GM12878 (cell line): ENCODE data around the gene KIF21A. TPM values are rescaled to one million over a fixed set of nuclear protein-coding genes. Genes with fewer than 3 reads are reported as not detected.

ENCODE experiments used
- ATAC-seq: fragments of 200-7000 bp; cut with Tn5 transposase; 3 replicates; pipeline ENCODE4 v1.9.1; 2020; ENCODE audit warnings: mild to moderate bottlenecking, moderate library complexity
- BruUV-seq: library from RNA; stranded (reverse); fragments of 400-500 nt; replicated peaks from 2 replicates; lab custom pipeline; 2021; lab: Mats Ljungman, UMichigan
- CTCF ChIA-PET: fragments of 300-600 bp; sonication (Branson Sonifier 250); formaldehyde crosslinking; extraction: SDS; loops from one replicate; lab custom pipeline; 2021; ENCODE audit warnings: inconsistent platforms; lab: Yijun Ruan, JAX
- POLR2A ChIA-PET: fragments of 350-600 bp; formaldehyde crosslinking; extraction: SDS; loops from one replicate; lab custom pipeline; 2021; ENCODE audit warnings: inconsistent platforms; lab: Charles Lee
- RAD21 ChIA-PET: fragments of 300-600 bp; sonication (Branson Sonifier 250); formaldehyde crosslinking; loops from one replicate; lab custom pipeline; 2023; ENCODE audit warnings: antibody characterized with exemption; ENCODE audit not compliant: unreplicated experiment; lab: Charles Lee
- SMC1A ChIA-PET: fragments of 300-600 bp; sonication (Branson Sonifier 250); formaldehyde crosslinking; loops from one replicate; lab custom pipeline; 2023; ENCODE audit not compliant: unreplicated experiment, uncharacterized antibody; lab: Charles Lee
- DNase-seq: peaks from one replicate; pipeline ENCODE4 v3.0.0-alpha.2; 2011; ENCODE audit warnings: low read depth, low spot score
- FAIRE-seq: peaks from 3 replicates; lab custom pipeline; 2011; peaks lifted over from hg19 to GRCh38; lab: Jason Lieb, UNC
- H2AFZ ChIP-seq: 2 replicates; pipeline ENCODE4 v1.6.0; 2011; ENCODE audit warnings: low read depth, low read length, control low read depth; ENCODE audit not compliant: control insufficient read depth
- H3K27ac ChIP-seq: 2 replicates; pipeline ENCODE4 v1.5.1; 2011; ENCODE audit warnings: control low read depth; ENCODE audit not compliant: control insufficient read depth, insufficient read depth
- H3K27me3 ChIP-seq, 2 experiments: replicated peaks in 1 of 2; 2 replicates each; pipeline versions ENCODE4 v1.6.0 to v1.6.1; 2011; ENCODE audit warnings: low read length in 1 of 2; ENCODE audit not compliant: control insufficient read depth in 2 of 2, insufficient read depth in 2 of 2
- H3K36me3 ChIP-seq, 2 experiments: 2 replicates each; pipeline ENCODE4 v1.5.1; 2011; ENCODE audit warnings: low read length in 1 of 2; ENCODE audit not compliant: control insufficient read depth in 2 of 2, insufficient read depth in 2 of 2
- H3K4me1 ChIP-seq: 2 replicates; pipeline ENCODE4 v1.6.1; 2011; ENCODE audit warnings: mild to moderate bottlenecking, low read length, moderate library complexity, mixed read lengths; ENCODE audit not compliant: control insufficient read depth, insufficient read depth
- H3K4me2 ChIP-seq: 2 replicates; pipeline ENCODE4 v1.6.0; 2011; ENCODE audit warnings: control low read depth; ENCODE audit not compliant: control insufficient read depth, insufficient read depth
- H3K4me3 ChIP-seq: fragments of 200-600 bp; sonication (generic); 2 replicates; pipeline ENCODE4 v1.5.1; 2016
- H3K79me2 ChIP-seq: 2 replicates; pipeline ENCODE4 v1.6.0; 2011; ENCODE audit warnings: low read length; ENCODE audit not compliant: control insufficient read depth, insufficient read depth
- H3K9ac ChIP-seq: 2 replicates; pipeline ENCODE4 v1.8.0; 2011; ENCODE audit warnings: low read length, control low read depth, mixed read lengths; ENCODE audit not compliant: control insufficient read depth, insufficient read depth
- H3K9me3 ChIP-seq: replicated peaks from 3 replicates; pipeline ENCODE4 v1.5.1; 2011; ENCODE audit warnings: mild to moderate bottlenecking, low read length; ENCODE audit not compliant: control insufficient read depth, insufficient read depth
- H4K20me1 ChIP-seq: 2 replicates; pipeline ENCODE4 v1.6.0; 2011; ENCODE audit not compliant: control insufficient read depth, insufficient read depth
- BCL11A ChIP-seq: IDR thresholded peaks from 2 replicates; pipeline ENCODE4 v1.6.1; 2011; ENCODE audit warnings: low read depth, low read length
- BRCA1 ChIP-seq: IDR thresholded peaks from 2 replicates; pipeline ENCODE4 v1.6.1; 2011; ENCODE audit warnings: low read depth, low read length, improper control_type of control experiment
- CTCF ChIP-seq, 3 experiments: IDR thresholded peaks in 2 of 3; conservative IDR thresholded peaks in 1 of 3; 2 replicates each; pipeline ENCODE4 v1.5.1; 2011; ENCODE audit warnings: low read depth in 3 of 3, low read length in 3 of 3, mild to moderate bottlenecking in 3 of 3, control low read depth in 2 of 3, moderate library complexity in 2 of 3, inconsistent platforms in 1 of 3, mixed read lengths in 1 of 3; ENCODE audit not compliant: control insufficient read depth in 2 of 3, insufficient read depth in 1 of 3; ENCODE audit errors: extremely low read depth in 1 of 3
- EED ChIP-seq: sonication (generic); IDR thresholded peaks from 2 replicates; pipeline ENCODE4 v1.6.1; 2016; ENCODE audit warnings: antibody characterized with exemption, low read depth
- ELK1 ChIP-seq: IDR thresholded peaks from 2 replicates; pipeline ENCODE4 v1.6.1; 2012; ENCODE audit warnings: low read depth, low read length, improper control_type of control experiment
- POLR2A ChIP-seq: IDR thresholded peaks from 2 replicates; pipeline ENCODE4 v1.6.1; 2011; ENCODE audit warnings: low read depth, mild to moderate bottlenecking, low read length
- TCF12 ChIP-seq: IDR thresholded peaks from 2 replicates; pipeline ENCODE4 v1.6.1; 2011; ENCODE audit warnings: low read depth, mild to moderate bottlenecking, low read length
- ZBTB11 ChIP-seq: fragments of 450-650 bp; formaldehyde crosslinking; IDR thresholded peaks from 2 replicates; pipeline ENCODE4 v1.5.0; 2022; ENCODE audit warnings: mild to moderate bottlenecking, missing genetic modification characterization
- ZNF687 ChIP-seq: fragments of 450-650 bp; IDR thresholded peaks from 2 replicates; pipeline ENCODE4 v1.6.1; 2017; ENCODE audit warnings: mild to moderate bottlenecking, moderate library complexity
- WGBS: methylation state at CpG from one replicate; pipeline ENCODE4 v1.1.6; 2016; ENCODE audit warnings: low lambda C conversion rate; ENCODE audit not compliant: insufficient replicate concordance, insufficient coverage; ENCODE audit errors: missing lambda C conversion rate; 5-methylcytosine and 5-hydroxymethylcytosine counted together
- in situ Hi-C: fragments of 300-500 bp; cut with MboI; formaldehyde crosslinking; loops from 9 replicates; pipeline ENCODE4 v1.14.3; 2018; ENCODE audit warnings: mixed read lengths
- intact Hi-C: fragments of 100-400 bp; cut with micrococcal nuclease; formaldehyde crosslinking; loops from one replicate; pipeline ENCODE4 v1.14.2; 2022; ENCODE audit not compliant: unreplicated experiment
- polyA plus RNA-seq, 11 experiments: library from polyadenylated mRNA; depleted of rRNA in 4 of 11; unstranded in 6 of 11; stranded (reverse) in 5 of 11; fragments of >200 nt; fragmentation: Nextera tagmentation in 4 of 11; fragmentation: Illumina TruSeq in 1 of 11; extraction: Ambion mirVana in 4 of 11; extraction: Trizol in 1 of 11; gene quantifications; 1 replicate in 1 of 11; 2 replicates in 10 of 11; pipeline versions ENCODE4 v1.2.1 to v1.2.3, GENCODE V29; 2011 to 2016; ENCODE audit warnings: inconsistent platforms in 2 of 11, missing spikeins in 2 of 11, low read depth in 1 of 11
- total RNA-seq, 4 experiments: library from RNA; depleted of rRNA in 3 of 4; stranded (reverse); fragments of >200 nt in 3 of 4; fragmentation: Illumina TruSeq in 1 of 4; extraction: Trizol in 1 of 4; gene quantifications; 2 replicates each; pipeline versions ENCODE4 v1.2.1 to v1.2.3, GENCODE V29; 2013 to 2021

The KIF21A gene
- total and polyA plus RNA-seq, 10 of the 15 experiments (the other 5 are each of a cell fraction or from before 2014, with no cell fraction given): 21.3 to 42.1 (median 24.5) TPM

- TF ChIP-seq CTCF (IDR thresholded peaks at IDR 0.05 in 2 of 3, conservative IDR thresholded peaks at IDR 0.05 in 1 of 3; ENCODE audit: control insufficient read depth in 2 of 3, extremely low read depth in 1 of 3, insufficient read depth in 1 of 3, low read depth in 3 of 3, low read length in 3 of 3) (no peak), ZNF687 (no peak)
These were observed 111.2 kb downstream of the KIF21A start (continued) for GRCh38 chr12:39331539-39332261.

- in situ Hi-C loops: loop anchor here (25.0 kb wide), 1 partner anchor 107 kb away; the partner anchor contains the start of gene KIF21A
- FAIRE-seq: no peak
- Histone ChIP-seq H2AFZ (no peak overlapping the region), H3K9ac (no peak overlapping the region), H3K27me3 (no peaks in the 10 kb centered on the region), H3K27ac (no peak overlapping the region), H3K4me3 (no peak overlapping the region), H3K9me3 (no peaks in the 10 kb centered on the region), H3K36me3 (peaks cover 2 to 4% of the 10 kb centered on the region in 2 experiments; a peak in 2 of 4 replicates), H4K20me1 (no peaks in the 10 kb centered on the region), H3K4me1 (no peaks in the 10 kb centered on the region), H3K79me2 (no peaks in the 10 kb centered on the region), H3K4me2 (no peak overlapping the region)
- ChIA-PET CTCF (interaction anchor here (1.5 kb wide), 2 partner anchors 11 to 18 kb away, joined by 3 to 4 read pairs; no protein-coding TSS in a partner anchor), RAD21 (no interaction called here), POLR2A (no interaction called here), SMC1A (no interaction called here)
- 83% methylated on average over 4 of the region's 4 CpGs for WGBS
- intact Hi-C loops: no loop called here
- no peak for ATAC-seq
- no peak for DNase-seq
- BruUV-seq: no TSS peak
- TF ChIP-seq ZBTB11: no peak
- no peak for TF ChIP-seq TCF12
- no peak for TF ChIP-seq ELK1
- TF ChIP-seq BRCA1: no peak
- TF ChIP-seq POLR2A: no peak
- no peak for TF ChIP-seq EED
- TF ChIP-seq BCL11A: no peak
These were observed 113.0 kb downstream of the KIF21A start for GRCh38 chr12:39329876-39330275.
